GM21529 (cell line): ENCODE results near the gene CST7.
"Not testable (repeated sequence)": the region's sequence is repeated elsewhere in the genome, so short reads cannot be mapped to it uniquely, and the experiment has no call there.

Source experiments
- ATAC-seq: cut with Tn5 transposase; IDR thresholded peaks from one replicate; pipeline ENCODE4 v1.9.1; 2021; ENCODE audit not compliant: unreplicated experiment

CST7 gene

DNA sequence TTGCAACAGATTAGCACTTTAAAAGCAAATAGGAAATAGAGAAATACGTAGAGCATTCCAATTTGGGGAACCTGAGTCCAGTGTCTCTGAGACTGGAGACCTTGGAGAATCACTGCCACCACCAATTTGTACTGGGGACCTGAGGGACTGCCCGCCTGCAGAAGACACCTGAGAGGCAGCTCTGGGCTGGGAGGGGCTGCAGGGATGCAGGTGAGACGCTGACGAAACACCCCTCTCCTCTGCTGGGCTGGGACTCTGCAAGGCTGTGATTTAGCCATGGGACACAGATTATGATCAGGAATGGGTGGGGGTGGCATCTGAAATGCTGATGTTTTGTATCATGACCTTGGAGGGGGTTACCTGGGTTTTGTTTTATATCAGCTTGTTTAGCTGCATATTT is 50.5 kb downstream of the CST7 start:
- ATAC-seq: no peak

DNA sequence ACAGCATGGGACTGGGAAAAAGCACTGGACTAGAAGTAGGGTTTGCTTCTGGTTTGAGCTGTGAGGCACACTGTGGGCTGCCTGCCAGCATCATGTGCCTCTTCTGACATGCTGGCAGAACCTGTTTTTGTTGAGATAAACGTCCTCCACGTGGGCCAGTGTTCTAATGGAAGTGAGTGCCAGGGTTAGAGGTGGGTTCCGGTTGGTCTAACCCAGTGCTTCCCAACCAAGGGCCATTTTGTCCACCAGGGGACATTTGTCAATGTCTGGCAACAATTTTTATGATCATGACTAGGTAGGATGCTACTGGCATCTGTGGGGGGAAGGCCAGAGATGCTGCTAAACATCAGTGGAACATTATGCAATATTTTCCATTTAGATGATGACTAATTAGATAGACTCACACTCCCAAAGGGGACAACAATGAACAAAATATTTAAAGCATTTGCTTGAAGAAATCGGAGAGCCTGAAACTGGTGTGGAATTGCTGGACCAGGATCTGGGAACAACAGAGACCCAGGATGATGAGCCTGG is 51.3 kb downstream of the CST7 start:
- ATAC-seq: no peak

DNA sequence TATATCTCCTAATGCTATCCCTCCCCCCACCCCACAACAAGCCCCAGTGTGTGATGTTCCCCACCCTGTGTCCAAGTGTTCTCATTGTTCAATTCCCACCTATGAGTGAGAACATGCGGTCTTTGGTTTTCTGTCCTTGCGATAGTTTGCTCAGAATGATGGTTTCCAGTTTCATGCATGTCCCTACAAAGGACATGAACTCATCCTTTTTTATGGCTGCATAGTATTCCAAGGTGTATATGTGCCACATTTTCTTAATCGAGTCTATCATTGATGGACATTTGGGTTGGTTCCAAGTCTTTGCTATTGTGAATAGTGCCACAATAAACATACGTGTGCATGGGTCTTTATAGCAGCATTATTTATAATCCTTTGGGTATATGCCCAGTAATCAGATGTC is 52.3 kb downstream of the CST7 start:
- ATAC-seq: not testable (repeated sequence)

DNA sequence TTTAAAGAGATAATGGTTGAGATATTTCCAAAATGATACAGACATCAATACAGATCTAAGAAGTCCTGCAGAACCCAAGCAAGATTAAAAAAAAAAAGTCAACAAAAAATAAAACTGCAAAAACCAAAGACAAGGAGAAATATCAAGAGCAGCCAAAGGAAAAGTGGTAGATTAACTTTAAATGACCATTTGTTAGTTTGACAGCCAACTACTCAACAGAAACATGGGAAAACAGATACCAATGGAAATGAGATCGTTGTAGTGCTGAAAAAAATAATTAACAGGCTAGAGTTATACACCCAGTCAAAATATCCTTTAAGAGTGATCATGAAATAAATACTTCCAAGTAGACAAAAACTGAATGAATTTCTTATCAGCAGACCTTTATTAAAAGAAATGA is 53.9 kb downstream of the CST7 start:
- ATAC-seq: no peak

DNA sequence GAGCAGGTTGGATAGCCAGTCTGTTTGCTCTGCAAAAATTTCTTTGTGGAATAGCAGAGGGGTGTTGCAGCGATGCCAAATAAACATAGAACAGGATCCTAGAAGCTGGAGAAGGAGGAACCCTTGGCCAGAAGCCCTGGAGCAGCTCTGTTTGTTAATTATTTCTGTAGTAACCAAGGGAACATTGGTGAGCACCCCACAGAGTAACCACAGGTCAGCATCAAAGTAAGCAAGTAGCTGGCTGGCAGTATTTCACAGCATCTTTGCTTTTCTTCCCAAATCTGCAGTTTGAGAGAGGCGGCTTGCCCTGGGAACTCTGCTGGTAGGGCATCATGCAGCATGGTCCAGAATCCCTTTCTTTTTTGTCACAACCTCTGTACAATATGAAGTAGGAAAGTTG is 56.2 kb downstream of the CST7 start:
- ATAC-seq: no peak

DNA sequence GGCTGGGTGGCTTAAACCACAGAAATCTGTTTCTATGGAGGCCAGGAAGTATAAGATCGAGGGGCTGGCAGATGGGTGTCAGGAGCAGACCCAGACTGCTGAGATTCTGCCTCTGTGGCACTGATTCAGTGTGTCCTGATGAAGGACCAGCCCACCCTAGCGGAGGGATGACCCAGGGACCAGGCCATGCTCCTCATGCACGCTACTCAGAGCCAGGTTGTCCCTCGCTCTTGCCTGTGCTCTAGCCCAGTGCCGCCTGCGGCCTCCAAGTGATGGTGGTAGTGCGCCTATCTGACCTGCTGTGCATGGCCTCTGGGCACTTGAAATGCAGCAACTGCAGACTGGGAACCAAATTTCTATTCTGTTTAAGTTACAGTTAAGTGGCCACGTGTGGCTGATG is 56.6 kb downstream of the CST7 start:
- ATAC-seq: no peak

DNA sequence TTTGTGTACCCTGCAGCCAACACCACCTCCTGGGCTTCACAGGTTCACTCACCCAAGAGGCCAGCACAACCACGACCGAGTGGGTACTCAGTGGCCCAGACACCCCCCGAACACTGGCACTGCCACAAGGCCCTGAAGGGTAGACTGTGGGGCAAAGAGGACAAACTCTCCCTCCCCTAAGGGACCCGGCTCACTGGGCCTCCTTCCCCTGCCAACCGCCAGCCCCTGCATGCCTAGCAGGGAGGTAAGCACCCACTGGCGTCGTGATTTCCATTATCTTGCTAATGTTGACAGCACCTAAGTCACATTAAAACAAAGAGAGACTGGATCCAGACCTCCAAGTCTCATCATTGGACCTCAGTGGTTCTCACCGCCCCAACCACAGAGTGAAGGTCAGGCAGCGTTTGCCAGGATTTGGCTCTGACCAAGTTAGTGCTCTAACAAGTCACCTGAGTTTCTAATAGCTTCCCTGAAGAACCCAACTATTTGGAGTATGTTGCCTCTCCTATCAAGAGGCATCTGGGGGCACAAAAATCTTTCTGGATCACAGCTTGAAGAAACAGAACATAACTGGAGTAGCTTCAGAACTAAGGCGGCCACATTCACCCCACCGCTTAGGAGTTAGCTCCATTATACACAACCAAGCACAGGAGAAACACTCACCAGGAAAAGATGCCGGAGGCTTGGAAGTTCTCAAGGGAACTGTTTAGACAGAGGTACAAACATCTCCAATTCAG is 57.5 kb downstream of the CST7 start:
- ATAC-seq: no peak

DNA sequence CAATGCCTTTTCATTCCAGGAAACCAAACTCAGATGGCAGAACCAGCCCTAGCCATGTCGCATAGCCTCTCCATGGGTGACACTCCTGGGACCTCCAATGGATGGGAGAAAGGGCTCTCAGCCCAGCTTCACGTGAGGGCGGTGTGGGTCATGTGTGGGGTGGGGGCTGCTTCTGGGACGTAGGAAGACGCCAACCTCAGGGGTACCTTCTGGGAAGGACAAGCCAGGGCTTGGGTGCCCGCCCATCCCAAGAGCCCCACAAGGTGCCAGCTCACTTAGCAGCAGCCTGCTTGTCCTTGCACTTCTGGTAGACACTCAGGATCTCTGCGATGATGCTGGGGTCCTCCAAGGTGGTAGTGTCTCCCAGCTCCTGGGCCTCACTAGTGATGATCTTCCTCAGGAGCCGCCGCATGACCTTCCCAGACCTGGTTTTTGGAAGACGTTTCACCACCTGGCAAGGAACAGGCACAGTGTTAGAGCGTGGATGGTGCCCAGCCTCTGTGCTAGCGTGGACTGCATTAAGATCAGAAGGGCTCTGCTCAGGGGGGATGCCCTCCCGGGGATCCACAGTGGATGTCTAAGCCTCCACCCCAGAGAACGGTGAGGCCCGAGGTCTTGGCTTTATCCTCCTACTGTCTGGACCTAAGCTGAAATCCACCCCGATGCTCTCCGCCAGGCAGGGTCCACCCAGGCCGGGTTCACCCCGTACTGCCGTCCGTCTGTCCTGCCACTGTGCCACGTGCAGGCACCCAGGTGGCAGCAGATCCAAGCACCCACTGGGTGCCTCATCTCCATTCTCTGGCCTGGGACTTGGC is 58.6 kb downstream of the CST7 start:
- no peak for ATAC-seq

DNA sequence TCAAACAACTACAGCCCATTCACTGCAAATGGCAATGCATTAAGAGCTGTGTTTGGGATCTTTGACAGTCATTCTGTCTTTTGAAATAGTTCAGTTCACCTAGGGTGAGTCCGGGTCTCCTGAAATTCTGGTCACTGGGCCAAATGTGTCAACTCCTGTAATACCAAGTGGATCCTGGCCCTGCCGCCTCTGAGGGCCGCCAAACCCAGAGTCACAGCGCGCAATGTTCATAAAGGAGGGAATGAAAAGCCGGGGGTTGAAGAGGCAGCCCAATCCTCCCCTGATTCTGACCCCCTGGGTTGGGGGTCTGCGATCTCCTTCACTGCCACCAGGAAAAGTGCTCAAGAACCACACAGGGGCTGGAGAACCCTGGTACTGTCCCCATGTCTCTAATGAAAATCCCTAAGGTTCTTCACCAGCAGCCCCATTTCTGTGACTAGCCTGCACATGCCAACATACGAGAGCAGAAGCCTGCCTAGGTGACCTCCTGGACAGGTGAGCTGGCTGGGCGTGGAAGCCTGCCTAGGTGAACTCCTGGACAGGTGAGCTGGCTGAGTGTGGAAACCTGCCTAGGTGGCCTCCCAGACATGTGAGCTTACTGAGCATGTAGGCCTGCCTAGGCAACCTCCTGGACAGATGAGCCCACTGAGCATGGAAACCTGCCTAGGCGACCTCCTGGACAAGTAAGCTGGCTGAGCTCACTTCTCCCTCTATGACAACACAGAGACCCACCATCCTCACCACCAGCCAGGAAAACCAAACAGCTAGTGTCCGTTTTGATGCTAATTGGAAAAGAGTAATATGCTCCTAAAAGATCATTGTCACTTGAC is 59.5 kb downstream of the CST7 start:
- ATAC-seq: no peak
